Stimulated activated naive B cell treated with anti-CD40 and anti-IgM and Interleukin-4, amounts not matched to agents 10 μg/mL and 1 μg/mL and 100 μg/mL, for 72 hours (primary cell): ENCODE measurements around the gene TAF8.

Source experiments
- ATAC-seq, 2 donors: fragments of 150-1000 bp; cut with Tn5 transposase; replicated peaks; 2 replicates each; pipeline ENCODE4 v1.10.0; 2021; ENCODE audit warnings: moderate library complexity in 1 of 2
- DNase-seq: peaks from one replicate; pipeline ENCODE4 v3.0.0; 2021
- H3K27ac Mint-ChIP-seq: one replicate; pipeline ENCODE4 v1.8.0; 2022; ENCODE audit warnings: mild to moderate bottlenecking, mixed read lengths
- H3K27me3 Mint-ChIP-seq, 2 donors: one replicate each; pipeline ENCODE4 v1.8.0; 2022; ENCODE audit warnings: mixed read lengths in 2 of 2
- H3K36me3 Mint-ChIP-seq, 2 donors: one replicate each; pipeline ENCODE4 v1.8.0; 2022; ENCODE audit warnings: mixed read lengths in 2 of 2, mild to moderate bottlenecking in 1 of 2
- H3K4me1 Mint-ChIP-seq, 2 donors: one replicate each; pipeline ENCODE4 v1.8.0; 2022; ENCODE audit warnings: mixed read lengths in 2 of 2, mild to moderate bottlenecking in 1 of 2
- H3K4me3 Mint-ChIP-seq, 2 donors: one replicate each; pipeline ENCODE4 v1.8.0; 2022; ENCODE audit warnings: mild to moderate bottlenecking in 2 of 2, mixed read lengths in 2 of 2, moderate library complexity in 1 of 2
- H3K9me3 Mint-ChIP-seq, 2 donors: one replicate each; pipeline ENCODE4 v1.8.0; 2022; ENCODE audit warnings: mixed read lengths in 2 of 2, mild to moderate bottlenecking in 1 of 2

Gene TAF8

DNA sequence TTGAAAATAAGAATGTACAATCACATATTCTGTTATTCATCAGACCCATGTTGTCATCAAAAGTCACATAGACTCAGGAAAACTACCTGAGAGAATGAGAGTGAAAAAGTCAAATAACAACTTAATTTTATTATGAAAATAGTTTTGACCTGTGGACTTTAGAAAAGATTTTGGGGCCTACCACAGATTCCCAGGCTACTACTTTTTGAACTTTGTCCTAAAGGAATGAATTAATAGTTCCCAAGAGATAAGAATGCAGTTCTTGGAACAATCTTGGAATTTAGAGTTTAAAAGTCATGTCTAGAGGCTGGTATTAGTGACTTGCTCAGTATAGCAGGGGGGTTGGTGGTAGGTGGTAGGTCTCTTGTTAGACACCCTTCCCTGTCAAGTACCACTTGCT, 3.3 kb downstream of the TAF8 start:
- Mint-ChIP-seq H3K27me3 (no peaks in the 10 kb centered on the region), H3K4me1 (peaks cover 14 to 23% of the 10 kb centered on the region in 2 donors), H3K36me3 (peaks cover 11 to 37% of the 10 kb centered on the region in 2 donors), H3K4me3 (no peak overlapping the region), H3K9me3 (no peaks in the 10 kb centered on the region), H3K27ac (no peak overlapping the region)
- ATAC-seq: no peak
- DNase-seq: no peak

DNA sequence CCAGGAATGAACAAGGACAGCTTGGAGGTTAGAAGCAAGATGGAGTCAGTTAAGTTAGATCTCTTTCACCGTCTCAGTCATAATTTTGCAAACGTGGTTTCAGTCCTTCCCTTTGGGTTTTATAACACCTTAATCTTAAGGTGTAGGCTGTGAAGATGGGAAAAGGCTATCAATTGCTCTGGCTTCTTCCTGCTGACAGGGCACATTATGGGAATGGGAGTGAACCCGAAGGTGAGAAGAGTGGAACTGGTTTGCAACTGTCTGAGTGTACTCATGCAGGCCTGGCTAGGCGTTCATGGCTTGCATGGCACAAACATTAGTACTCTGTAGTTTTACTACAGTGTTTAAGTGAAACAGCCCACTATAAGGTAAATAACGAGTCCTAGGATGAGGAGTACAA, 9.4 kb downstream of the TAF8 start:
- DNase-seq (no peak), ATAC-seq (no peak)
- Mint-ChIP-seq H3K27me3 (no peaks in the 10 kb centered on the region), H3K4me3 (no peak overlapping the region), H3K27ac (no peak overlapping the region), H3K36me3 (peaks cover 33 to 67% of the 10 kb centered on the region in 2 donors), H3K9me3 (no peaks in the 10 kb centered on the region), H3K4me1 (peaks cover 3 to 5% of the 10 kb centered on the region in 2 donors)

- H3K9me3 Mint-ChIP-seq: no peaks in the 10 kb centered on the region
- H3K4me1 Mint-ChIP-seq: no peaks in the 10 kb centered on the region
- peaks cover 8 to 23% of the 10 kb centered on the region in 2 donors for H3K36me3 Mint-ChIP-seq
- ATAC-seq: no peak
- DNase-seq: no peak
- no peaks in the 10 kb centered on the region for H3K27me3 Mint-ChIP-seq
- H3K4me3 Mint-ChIP-seq: no peak overlapping the region
- no peak overlapping the region for H3K27ac Mint-ChIP-seq
Observed at GRCh38 chr6:42066156-42066675, 15.9 kb downstream of the TAF8 start.

DNA sequence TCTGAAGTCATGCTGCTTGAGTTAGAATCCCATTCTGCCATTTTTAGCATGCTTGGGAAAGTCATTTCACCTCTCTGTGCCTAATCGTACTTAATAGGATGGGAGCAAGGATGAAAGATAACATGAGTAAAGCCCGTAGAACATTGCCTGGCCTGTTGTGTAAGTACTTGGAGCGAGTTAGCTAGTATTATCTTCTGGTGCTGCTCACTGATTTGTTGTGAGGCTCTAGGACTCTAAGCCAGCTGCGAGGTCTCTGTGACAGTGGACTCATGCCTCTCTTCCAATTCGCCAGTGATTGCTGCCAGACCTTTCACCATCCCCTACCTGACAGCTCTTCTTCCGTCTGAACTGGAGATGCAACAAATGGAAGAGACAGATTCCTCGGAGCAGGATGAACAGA, 17.8 kb downstream of the TAF8 start:
- no peak overlapping the region for H3K27ac Mint-ChIP-seq
- H3K36me3 Mint-ChIP-seq: peaks cover 4 to 19% of the 10 kb centered on the region in 2 donors
- no peaks in the 10 kb centered on the region for H3K9me3 Mint-ChIP-seq
- DNase-seq (no peak), ATAC-seq (no peak)
- H3K4me3 Mint-ChIP-seq: no peak overlapping the region
- no peaks in the 10 kb centered on the region for H3K27me3 Mint-ChIP-seq
- no peaks in the 10 kb centered on the region for H3K4me1 Mint-ChIP-seq

DNA sequence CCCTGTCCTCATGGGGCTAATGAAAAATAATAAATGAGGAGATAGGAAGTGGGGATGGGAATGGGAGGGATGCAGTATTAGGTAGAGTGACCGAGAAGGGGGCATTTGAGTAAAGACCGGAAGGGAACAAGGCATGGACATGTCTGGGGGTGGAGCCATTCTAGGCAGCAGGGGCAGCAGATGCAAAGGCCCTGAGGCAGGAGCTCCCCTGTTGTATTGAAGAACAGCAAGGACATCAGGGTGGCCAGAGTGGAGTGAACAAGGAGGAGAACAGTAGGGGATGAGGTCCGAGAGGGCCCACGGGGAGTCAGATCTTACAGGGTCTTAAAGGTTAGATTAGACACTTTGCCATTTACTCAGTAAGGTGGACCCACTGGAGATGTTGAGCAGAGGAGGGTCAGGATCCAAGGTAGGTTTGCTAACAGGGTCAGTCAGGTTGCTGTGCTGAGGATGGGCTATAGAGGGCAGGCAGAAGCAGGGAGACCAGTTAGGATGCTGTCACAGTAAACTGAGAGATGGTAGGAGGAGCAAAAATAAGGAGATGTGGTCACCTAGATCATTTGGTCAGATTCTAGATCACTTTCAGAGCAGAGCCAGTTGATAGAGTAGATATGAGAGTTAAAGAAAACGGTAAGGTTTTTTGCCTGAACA, 18.7 kb downstream of the TAF8 start:
- Mint-ChIP-seq H3K9me3 (no peaks in the 10 kb centered on the region), H3K36me3 (peaks cover 7 to 19% of the 10 kb centered on the region in 2 donors), H3K4me1 (no peaks in the 10 kb centered on the region), H3K27ac (no peak overlapping the region), H3K27me3 (no peaks in the 10 kb centered on the region), H3K4me3 (no peak overlapping the region)
- no peak for DNase-seq
- no peak for ATAC-seq

GRCh38 chr6:42071881-42072583, 21.7 kb downstream of the TAF8 start:
- H3K27ac Mint-ChIP-seq: no peak overlapping the region
- H3K27me3 Mint-ChIP-seq: no peaks in the 10 kb centered on the region
- DNase-seq (no peak), ATAC-seq (no peak)
- peaks cover 22 to 23% of the 10 kb centered on the region in 2 donors for H3K36me3 Mint-ChIP-seq
- no peak overlapping the region for H3K4me3 Mint-ChIP-seq
- H3K4me1 Mint-ChIP-seq: no peaks in the 10 kb centered on the region
- no peaks in the 10 kb centered on the region for H3K9me3 Mint-ChIP-seq

- Mint-ChIP-seq H3K4me1 (no peaks in the 10 kb centered on the region), H3K4me3 (no peak overlapping the region), H3K27me3 (no peaks in the 10 kb centered on the region), H3K36me3 (peaks cover 30 to 33% of the 10 kb centered on the region in 2 donors), H3K27ac (no peak overlapping the region), H3K9me3 (no peaks in the 10 kb centered on the region)
- DNase-seq (no peak), ATAC-seq (no peak)
Observed at GRCh38 chr6:42073287-42073686, 23.0 kb downstream of the TAF8 start.

GRCh38 chr6:42075159-42075838, 25.0 kb downstream of the TAF8 start:
- H3K27me3 Mint-ChIP-seq: no peaks in the 10 kb centered on the region
- H3K4me3 Mint-ChIP-seq: no peak overlapping the region
- H3K9me3 Mint-ChIP-seq: no peaks in the 10 kb centered on the region
- DNase-seq: peak; percentile 17
- H3K4me1 Mint-ChIP-seq: no peaks in the 10 kb centered on the region
- H3K36me3 Mint-ChIP-seq: peaks cover 32 to 35% of the 10 kb centered on the region in 2 donors
- H3K27ac Mint-ChIP-seq: no peak overlapping the region
- no peak for ATAC-seq

- no peaks in the 10 kb centered on the region for H3K9me3 Mint-ChIP-seq
- H3K36me3 Mint-ChIP-seq: peaks cover 31 to 48% of the 10 kb centered on the region in 2 donors
- no peak overlapping the region for H3K27ac Mint-ChIP-seq
- H3K4me1 Mint-ChIP-seq: peaks cover 7 to 14% of the 10 kb centered on the region in 2 donors
- DNase-seq (no peak), ATAC-seq (no peak)
- H3K27me3 Mint-ChIP-seq: no peaks in the 10 kb centered on the region
- H3K4me3 Mint-ChIP-seq: no peak overlapping the region
Observed at GRCh38 chr6:42078386-42078785, 28.1 kb downstream of the TAF8 start.

- DNase-seq: no peak
- Mint-ChIP-seq H3K4me1 (peaks cover 10 to 18% of the 10 kb centered on the region in 2 donors), H3K9me3 (no peaks in the 10 kb centered on the region), H3K27ac (no peak overlapping the region), H3K36me3 (peaks cover 22 to 40% of the 10 kb centered on the region in 2 donors), H3K4me3 (no peak overlapping the region), H3K27me3 (no peaks in the 10 kb centered on the region)
- no peak for ATAC-seq
Observed at GRCh38 chr6:42079941-42080464, 29.7 kb downstream of the TAF8 start.

- ATAC-seq: no peak
- Mint-ChIP-seq H3K27me3 (no peaks in the 10 kb centered on the region), H3K4me3 (no peak overlapping the region), H3K9me3 (no peaks in the 10 kb centered on the region), H3K4me1 (peaks cover 10 to 18% of the 10 kb centered on the region in 2 donors), H3K36me3 (peaks cover 3 to 27% of the 10 kb centered on the region in 2 donors), H3K27ac (no peak overlapping the region)
- DNase-seq: no peak
Observed at GRCh38 chr6:42083530-42083929, 33.2 kb downstream of the TAF8 start.

DNA sequence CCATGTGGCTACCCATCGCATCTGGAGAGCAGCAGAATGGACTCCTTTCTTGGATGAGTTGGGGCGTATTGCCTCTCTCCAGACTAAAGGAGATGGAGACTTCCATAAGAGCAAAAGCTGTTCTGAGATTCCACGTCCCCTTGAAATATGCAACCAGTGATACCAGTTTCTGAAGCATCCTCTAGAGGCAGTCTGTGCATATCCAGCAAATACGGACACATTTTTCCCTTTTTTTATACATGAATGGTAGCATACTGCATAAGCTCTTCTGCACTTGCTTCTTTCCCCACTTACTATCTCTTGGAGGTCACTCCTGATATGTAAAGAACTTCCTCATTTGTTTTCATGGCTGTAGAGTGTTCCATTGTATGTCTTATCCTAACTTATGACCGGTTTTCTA, 34.6 kb downstream of the TAF8 start:
- no peak overlapping the region for H3K27ac Mint-ChIP-seq
- ATAC-seq: no peak
- H3K27me3 Mint-ChIP-seq: no peaks in the 10 kb centered on the region
- no peaks in the 10 kb centered on the region for H3K9me3 Mint-ChIP-seq
- peaks cover 3 to 27% of the 10 kb centered on the region in 2 donors for H3K36me3 Mint-ChIP-seq
- no peak for DNase-seq
- H3K4me1 Mint-ChIP-seq: peaks cover 10 to 18% of the 10 kb centered on the region in 2 donors
- H3K4me3 Mint-ChIP-seq: no peak overlapping the region

GRCh38 chr6:42086046-42087035, 36.0 kb downstream of the TAF8 start:
- peak overlapping the region; percentile 57 for H3K27ac Mint-ChIP-seq
- H3K4me1 Mint-ChIP-seq: peaks cover 10 to 19% of the 10 kb centered on the region in 2 donors
- H3K9me3 Mint-ChIP-seq: no peaks in the 10 kb centered on the region
- peaks cover 1 to 23% of the 10 kb centered on the region in 2 donors for H3K36me3 Mint-ChIP-seq
- H3K4me3 Mint-ChIP-seq: no peak overlapping the region
- no peak for DNase-seq
- no peaks in the 10 kb centered on the region for H3K27me3 Mint-ChIP-seq
- no peak for ATAC-seq
